GM23248 (cell line): ENCODE data around the gene C11orf91.

Source experiments
- EZH2 ChIP-seq: fragments of 200-600 bp; sonication (generic); IDR thresholded peaks from 2 replicates; pipeline ENCODE4 v1.6.1; 2018; ENCODE audit warnings: antibody characterized with exemption, mild to moderate bottlenecking; ENCODE audit not compliant: insufficient read depth, poor library complexity, severe bottlenecking
- EZH2phosphoT487 ChIP-seq: fragments of 200-600 bp; sonication (generic); IDR thresholded peaks from 2 replicates; pipeline ENCODE4 v1.6.1; 2018; ENCODE audit warnings: antibody characterized with exemption, moderate library complexity, mild to moderate bottlenecking, low read depth; ENCODE audit not compliant: insufficient read depth

GRCh38 chr11:33723238-33723881 lies 22.7 kb upstream of the C11orf91 start:
- TF ChIP-seq EZH2 (no peak), EZH2phosphoT487 (no peak)
